GM19372 (cell line): ENCODE data around the gene FAM98A.

Experiments
- ATAC-seq: cut with Tn5 transposase; IDR thresholded peaks from one replicate; pipeline ENCODE4 v1.9.1; 2021; ENCODE audit warnings: mild to moderate bottlenecking, low read depth, moderate library complexity; ENCODE audit not compliant: unreplicated experiment

FAM98A gene

GRCh38 chr2:33599175-33599942 is at the start of gene FAM98A:
TSS of gene FAM98A (minus strand) at chr2:33599299. CDS start at chr2:33599221, 78 bp downstream.
- ATAC-seq = peak; percentile 89

- no peak for ATAC-seq
Observed at GRCh38 chr2:33645861-33646260, 46.8 kb upstream of the FAM98A start.

GRCh38 chr2:33644215-33644614 is 45.1 kb upstream of the FAM98A start:
- ATAC-seq = no peak

GRCh38 chr2:33636001-33636400 is 36.9 kb upstream of the FAM98A start:
- no peak for ATAC-seq

- ATAC-seq = no peak
Observed at GRCh38 chr2:33634261-33634910, 35.3 kb upstream of the FAM98A start.

GRCh38 chr2:33633315-33633714 is 34.2 kb upstream of the FAM98A start:
- no peak for ATAC-seq

- no peak for ATAC-seq
Observed at GRCh38 chr2:33632831-33633230, 33.7 kb upstream of the FAM98A start.

- no peak for ATAC-seq
Observed at GRCh38 chr2:33628031-33628827, 29.1 kb upstream of the FAM98A start.

- ATAC-seq = no peak
Observed at GRCh38 chr2:33619028-33619427, 19.9 kb upstream of the FAM98A start.

- ATAC-seq = no peak
Observed at GRCh38 chr2:33617989-33618388, 18.9 kb upstream of the FAM98A start.

- ATAC-seq = no peak
Observed at GRCh38 chr2:33617401-33617800, 18.3 kb upstream of the FAM98A start.

GRCh38 chr2:33616873-33617272 is 17.8 kb upstream of the FAM98A start:
- no peak for ATAC-seq

GRCh38 chr2:33614190-33614589 is 15.1 kb upstream of the FAM98A start:
- no peak for ATAC-seq

GRCh38 chr2:33607905-33608304 is 8.8 kb upstream of the FAM98A start:
- ATAC-seq = no peak

- no peak for ATAC-seq
Observed at GRCh38 chr2:33607251-33607721, 8.2 kb upstream of the FAM98A start.

GRCh38 chr2:33606622-33607021 is 7.5 kb upstream of the FAM98A start:
- no peak for ATAC-seq

- ATAC-seq = no peak
Observed at GRCh38 chr2:33606100-33606499, 7.0 kb upstream of the FAM98A start.

GRCh38 chr2:33605056-33605455 is 6.0 kb upstream of the FAM98A start:
- no peak for ATAC-seq

- no peak for ATAC-seq
Observed at GRCh38 chr2:33603416-33603815, 4.3 kb upstream of the FAM98A start.

- ATAC-seq = no peak
Observed at GRCh38 chr2:33602201-33602830, 3.2 kb upstream of the FAM98A start.

- ATAC-seq = no peak
Observed at GRCh38 chr2:33599943-33600192, 769 bp upstream of the FAM98A start.
